ENCODE results near the gene RNF208. TPM values are rescaled to one million over a fixed set of nuclear protein-coding genes. Genes with fewer than 3 reads are reported as not detected.

The RNF208 gene
- polyA plus RNA-seq, 1 of the 3 experiments (the other 2 are of a cell fraction) = 2.7 TPM

DNA sequence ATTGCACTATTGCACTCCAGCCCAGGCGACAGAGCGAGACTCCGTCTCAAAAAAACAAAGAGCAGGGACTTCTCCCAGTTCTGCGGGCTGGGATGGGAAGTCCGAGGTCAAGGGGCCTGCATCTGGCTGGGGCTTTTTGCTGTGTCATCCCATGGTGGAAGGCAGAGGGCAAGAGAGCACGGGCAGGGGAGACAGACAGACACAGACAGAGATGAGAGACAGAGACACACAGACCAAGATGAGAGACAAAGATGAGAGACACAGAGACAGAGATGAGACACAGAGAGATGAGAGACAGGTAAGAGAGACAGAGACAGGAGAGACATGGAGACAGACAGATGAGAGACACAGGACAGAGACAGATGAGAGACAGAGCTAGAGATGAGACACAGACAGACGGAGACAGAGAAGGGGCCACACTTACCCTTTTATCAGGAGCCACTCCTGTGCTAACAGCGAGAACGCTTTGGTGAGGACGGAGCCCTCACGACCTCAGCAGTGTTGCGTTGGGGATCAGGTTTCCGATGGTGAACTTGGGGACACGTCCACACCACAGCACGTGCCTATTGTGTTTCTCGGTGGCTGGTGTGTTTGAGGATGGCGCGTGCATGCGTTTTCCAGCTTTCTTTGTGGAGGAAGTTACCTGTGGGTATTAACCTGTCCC is 46.6 kb upstream of the RNF208 start:
- Histone ChIP-seq H3F3A (replicated peaks; ENCODE audit: insufficient read depth) (peaks cover 3% of the 10 kb centered on the region), H3K4me1 (ENCODE audit: control insufficient read depth in 1 of 2, insufficient read depth in 2 of 2, low read depth in 1 of 2, low read length in 1 of 2) (no peaks in the 10 kb centered on the region; a peak in 1 of 4 replicates), H3K27me3 (ENCODE audit: insufficient read depth) (no peaks in the 10 kb centered on the region), H3K9ac (no peak overlapping the region), H2AFZ (ENCODE audit: low read depth) (no peak overlapping the region), H3K79me2 (ENCODE audit: insufficient read depth) (no peaks in the 10 kb centered on the region), H3K9me2 (no peaks in the 10 kb centered on the region), H4K20me1 (ENCODE audit: insufficient read depth) (0 out of 2 replicates have a peak, but pooled peaks cover 3% of the 10 kb centered on the region), H3K36me3 (replicated peaks in 1 of 2; ENCODE audit: control insufficient read depth in 1 of 2, insufficient read depth in 2 of 2, low read length in 1 of 2) (peaks cover 19 to 50% of the 10 kb centered on the region in 2 experiments), H3K9me3 (no peaks in the 10 kb centered on the region), H3K27ac (ENCODE audit: low read depth in 2 of 2, low read length in 1 of 2) (no peak overlapping the region), H3K4me3 (ENCODE audit: low read depth in 2 of 2, low read length in 1 of 2) (no peak overlapping the region), H3K4me2 (no peak overlapping the region)
- TF ChIP-seq POLR2AphosphoS5 (IDR thresholded peaks at IDR 0.05; ENCODE audit: low read depth, low read length) (no peak), YY1 (IDR thresholded peaks at IDR 0.05; ENCODE audit: low read depth) (no peak), FOXM1 (IDR thresholded peaks at IDR 0.05; ENCODE audit: low read depth) (no peak), EZH2phosphoT487 (IDR thresholded peaks at IDR 0.05; ENCODE audit: borderline replicate concordance, low read depth) (no peak), NFIC (IDR thresholded peaks at IDR 0.05; ENCODE audit: borderline replicate concordance) (no peak), TEAD4 (IDR thresholded peaks at IDR 0.05; ENCODE audit: borderline replicate concordance, insufficient read depth) (no peak)
- TF ChIP-seq, protein P1, sequence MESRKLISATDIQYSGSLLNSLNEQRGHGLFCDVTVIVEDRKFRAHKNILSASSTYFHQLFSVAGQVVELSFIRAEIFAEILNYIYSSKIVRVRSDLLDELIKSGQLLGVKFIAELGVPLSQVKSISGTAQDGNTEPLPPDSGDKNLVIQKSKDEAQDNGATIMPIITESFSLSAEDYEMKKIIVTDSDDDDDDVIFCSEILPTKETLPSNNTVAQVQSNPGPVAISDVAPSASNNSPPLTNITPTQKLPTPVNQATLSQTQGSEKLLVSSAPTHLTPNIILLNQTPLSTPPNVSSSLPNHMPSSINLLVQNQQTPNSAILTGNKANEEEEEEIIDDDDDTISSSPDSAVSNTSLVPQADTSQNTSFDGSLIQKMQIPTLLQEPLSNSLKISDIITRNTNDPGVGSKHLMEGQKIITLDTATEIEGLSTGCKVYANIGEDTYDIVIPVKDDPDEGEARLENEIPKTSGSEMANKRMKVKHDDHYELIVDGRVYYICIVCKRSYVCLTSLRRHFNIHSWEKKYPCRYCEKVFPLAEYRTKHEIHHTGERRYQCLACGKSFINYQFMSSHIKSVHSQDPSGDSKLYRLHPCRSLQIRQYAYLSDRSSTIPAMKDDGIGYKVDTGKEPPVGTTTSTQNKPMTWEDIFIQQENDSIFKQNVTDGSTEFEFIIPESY (IDR thresholded peaks at IDR 0.05; ENCODE audit: borderline replicate concordance, low read depth) = no peak
- no peak for DNase-seq
- ChIA-PET CTCF (interaction anchor here (0.6 to 1.7 kb wide), 3 partner anchors 11 to 130 kb away, joined by 3 to 6 read pairs (median 6); no protein-coding TSS in a partner anchor), POLR2A (no interaction called here)
- WGBS (ENCODE audit: low lambda C conversion rate) = 90% methylated on average over 19 of the region's 19 CpGs

DNA sequence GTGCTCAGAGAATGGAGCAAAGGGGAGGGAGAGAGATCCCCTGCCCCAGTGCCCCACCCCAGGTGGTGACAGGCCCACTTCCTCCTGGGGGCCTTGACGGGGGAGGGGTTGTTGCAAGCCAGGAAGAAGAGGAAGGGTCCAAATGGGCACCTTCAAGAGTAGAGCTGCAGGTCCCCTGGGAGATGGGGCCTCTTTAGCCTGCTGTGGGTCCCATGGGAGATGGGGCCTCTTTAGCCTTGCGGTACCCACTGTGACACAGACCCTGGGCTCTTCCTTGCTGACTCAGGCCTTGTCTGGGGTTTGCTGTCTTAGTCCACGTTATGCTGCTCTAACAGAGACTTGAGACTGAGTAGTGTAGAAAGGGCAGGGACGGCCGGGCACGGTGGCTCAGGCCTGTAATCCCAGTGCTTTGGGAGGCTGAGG is 45.9 kb upstream of the RNF208 start:
- POLR2A ChIA-PET = interaction anchor here (1.1 kb wide), 1 partner anchor 27 kb away, joined by 3 read pairs; no protein-coding TSS in a partner anchor
- 96% methylated on average over 6 of the region's 6 CpGs for WGBS (ENCODE audit: low lambda C conversion rate)
- TF ChIP-seq YY1 (IDR thresholded peaks at IDR 0.05; ENCODE audit: low read depth) = no peak
- no peak for TF ChIP-seq SIN3A (IDR thresholded peaks at IDR 0.05; ENCODE audit: borderline replicate concordance, low read depth, low read length)
- TF ChIP-seq RCOR1 (IDR thresholded peaks at IDR 0.05; ENCODE audit: low read length) = no peak
- TF ChIP-seq, protein P2, sequence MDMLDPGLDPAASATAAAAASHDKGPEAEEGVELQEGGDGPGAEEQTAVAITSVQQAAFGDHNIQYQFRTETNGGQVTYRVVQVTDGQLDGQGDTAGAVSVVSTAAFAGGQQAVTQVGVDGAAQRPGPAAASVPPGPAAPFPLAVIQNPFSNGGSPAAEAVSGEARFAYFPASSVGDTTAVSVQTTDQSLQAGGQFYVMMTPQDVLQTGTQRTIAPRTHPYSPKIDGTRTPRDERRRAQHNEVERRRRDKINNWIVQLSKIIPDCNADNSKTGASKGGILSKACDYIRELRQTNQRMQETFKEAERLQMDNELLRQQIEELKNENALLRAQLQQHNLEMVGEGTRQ (IDR thresholded peaks at IDR 0.05; ENCODE audit: borderline replicate concordance, low read depth, low read length) = no peak
- no peak for TF ChIP-seq GABPA (IDR thresholded peaks at IDR 0.05; ENCODE audit: low read depth)
- TF ChIP-seq SMC3 (IDR thresholded peaks at IDR 0.05; ENCODE audit: low read depth, low read length) = no peak
- TF ChIP-seq EP300 (IDR thresholded peaks at IDR 0.05; ENCODE audit: borderline replicate concordance in 1 of 2, low read depth in 1 of 2, low read length in 1 of 2) = no peak
- TF ChIP-seq, protein P3, sequence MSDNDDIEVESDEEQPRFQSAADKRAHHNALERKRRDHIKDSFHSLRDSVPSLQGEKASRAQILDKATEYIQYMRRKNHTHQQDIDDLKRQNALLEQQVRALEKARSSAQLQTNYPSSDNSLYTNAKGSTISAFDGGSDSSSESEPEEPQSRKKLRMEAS (IDR thresholded peaks at IDR 0.05; ENCODE audit: low read depth) = no peak
- TF ChIP-seq ELF1 (IDR thresholded peaks at IDR 0.05) = no peak
- TF ChIP-seq, protein P4, sequence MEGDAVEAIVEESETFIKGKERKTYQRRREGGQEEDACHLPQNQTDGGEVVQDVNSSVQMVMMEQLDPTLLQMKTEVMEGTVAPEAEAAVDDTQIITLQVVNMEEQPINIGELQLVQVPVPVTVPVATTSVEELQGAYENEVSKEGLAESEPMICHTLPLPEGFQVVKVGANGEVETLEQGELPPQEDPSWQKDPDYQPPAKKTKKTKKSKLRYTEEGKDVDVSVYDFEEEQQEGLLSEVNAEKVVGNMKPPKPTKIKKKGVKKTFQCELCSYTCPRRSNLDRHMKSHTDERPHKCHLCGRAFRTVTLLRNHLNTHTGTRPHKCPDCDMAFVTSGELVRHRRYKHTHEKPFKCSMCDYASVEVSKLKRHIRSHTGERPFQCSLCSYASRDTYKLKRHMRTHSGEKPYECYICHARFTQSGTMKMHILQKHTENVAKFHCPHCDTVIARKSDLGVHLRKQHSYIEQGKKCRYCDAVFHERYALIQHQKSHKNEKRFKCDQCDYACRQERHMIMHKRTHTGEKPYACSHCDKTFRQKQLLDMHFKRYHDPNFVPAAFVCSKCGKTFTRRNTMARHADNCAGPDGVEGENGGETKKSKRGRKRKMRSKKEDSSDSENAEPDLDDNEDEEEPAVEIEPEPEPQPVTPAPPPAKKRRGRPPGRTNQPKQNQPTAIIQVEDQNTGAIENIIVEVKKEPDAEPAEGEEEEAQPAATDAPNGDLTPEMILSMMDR (IDR thresholded peaks at IDR 0.05) = no peak
- no peak for TF ChIP-seq TAF1 (IDR thresholded peaks at IDR 0.05; ENCODE audit: borderline replicate concordance, low read depth, low read length)
- no peak for TF ChIP-seq NFIC (IDR thresholded peaks at IDR 0.05; ENCODE audit: borderline replicate concordance)
- no peak for TF ChIP-seq CHD2 (IDR thresholded peaks at IDR 0.05; ENCODE audit: low read length, partially characterized antibody)
- TF ChIP-seq, protein P1 (IDR thresholded peaks at IDR 0.05; ENCODE audit: borderline replicate concordance, low read depth) = no peak

More for the DNA sequence above, 45.9 kb upstream of the RNF208 start:
- Histone ChIP-seq H2AFZ (ENCODE audit: low read depth) (no peak overlapping the region), H3K4me2 (no peak overlapping the region), H3K27ac (ENCODE audit: low read depth in 2 of 2, low read length in 1 of 2) (no peak overlapping the region), H3K79me2 (ENCODE audit: insufficient read depth) (no peaks in the 10 kb centered on the region), H3K4me1 (ENCODE audit: control insufficient read depth in 1 of 2, insufficient read depth in 2 of 2, low read depth in 1 of 2, low read length in 1 of 2) (no peaks in the 10 kb centered on the region), H3K27me3 (ENCODE audit: insufficient read depth) (no peaks in the 10 kb centered on the region), H3K36me3 (replicated peaks in 1 of 2; ENCODE audit: control insufficient read depth in 1 of 2, insufficient read depth in 2 of 2, low read length in 1 of 2) (peaks cover 19 to 48% of the 10 kb centered on the region in 2 experiments), H3K9ac (no peak overlapping the region), H3K9me2 (no peaks in the 10 kb centered on the region), H3F3A (replicated peaks; ENCODE audit: insufficient read depth) (no peaks in the 10 kb centered on the region), H4K20me1 (ENCODE audit: insufficient read depth) (no peaks in the 10 kb centered on the region), H3K4me3 (ENCODE audit: low read depth in 2 of 2, low read length in 1 of 2) (no peak overlapping the region), H3K9me3 (no peaks in the 10 kb centered on the region)
- CTCF ChIA-PET = interaction anchor here (1.0 to 1.5 kb wide), 3 partner anchors 12 to 31 kb away, joined by 3 to 7 read pairs (median 6); no protein-coding TSS in a partner anchor
- DNase-seq = no peak

All from SK-N-SH (cell line).